ENCODE results near the gene DOC2B. TPM values are rescaled to one million over a fixed set of nuclear protein-coding genes. Genes with fewer than 3 reads are reported as not detected.

DOC2B gene
- total RNA-seq = 1 to 10 TPM; 1.4 to 1.9 TPM
- polyA plus RNA-seq (ENCODE audit: insufficient read depth, low read depth, low replicate concordance) = 4.0 TPM
- long read RNA-seq, donor 1 = 0 reads
- long read RNA-seq, donor 2, full-length matches to known transcripts = 1 of 1 reads
- long read RNA-seq, donor 2, partial matches to known transcripts = 0 of 1 reads
- long read RNA-seq, donor 2, other reads (novel, unspliced or antisense) = 0 of 1 reads

DNA sequence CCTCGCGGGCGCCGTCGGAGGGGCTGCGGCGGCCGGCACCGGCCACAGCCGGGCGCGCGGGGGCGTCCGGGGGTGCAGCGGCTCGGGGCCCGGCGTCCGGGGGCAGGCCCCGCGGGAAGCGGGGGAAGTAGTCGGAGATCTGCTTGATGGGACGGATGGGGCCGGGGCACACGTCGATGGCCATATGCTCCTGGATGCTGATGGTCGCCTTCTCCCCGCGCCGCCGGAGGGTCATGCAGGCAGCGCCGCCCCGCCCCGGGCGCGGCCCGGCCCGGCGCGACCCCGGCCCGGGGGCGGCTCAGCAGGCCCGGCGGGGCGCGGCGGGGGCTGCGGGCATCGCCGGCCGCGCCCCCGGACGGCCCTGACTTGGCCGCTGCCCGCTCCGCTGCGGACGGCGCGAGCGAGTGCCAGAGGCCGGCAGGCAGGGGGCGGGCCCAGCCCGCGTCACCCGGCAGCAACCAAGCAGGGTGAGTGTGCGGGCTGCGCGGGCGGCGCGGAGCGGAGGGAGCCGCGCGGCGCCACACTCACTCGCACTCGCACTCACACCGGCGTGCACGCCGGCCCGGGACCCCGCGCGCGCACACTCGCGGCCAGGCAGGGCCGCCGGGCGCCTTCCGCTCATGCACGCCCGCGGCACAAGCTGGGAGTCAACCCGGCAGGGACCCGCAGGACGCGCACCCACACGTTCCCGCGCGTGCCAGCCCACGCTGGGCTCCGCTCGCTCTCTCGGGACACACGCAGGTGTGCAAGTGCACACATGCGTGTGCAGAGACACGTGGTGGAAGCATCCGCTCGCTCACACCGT lies at the start of gene DOC2B:
Gene DOC2B (minus strand): TSS at position 406 of the 805 bp plus-strand sequence. CDS start 171 bp downstream, at position 235.
- intact Hi-C loops (cut with DNase I; ENCODE audit: low total_unique reads) = no loop called here
- Histone ChIP-seq H3K4me1 (no peaks in the 10 kb centered on the region), H3K4me3 (peak within 1 kb of the TSS; percentile 32 to 47), H3K27me3 (no peaks in the 10 kb centered on the region), H3K36me3 (ENCODE audit: low read depth, missing control alignments) (no peaks in the 10 kb centered on the region), H3K9me3 (no peaks in the 10 kb centered on the region), H3K27ac (no peak within 1 kb of the TSS)
- TF ChIP-seq, protein P1, sequence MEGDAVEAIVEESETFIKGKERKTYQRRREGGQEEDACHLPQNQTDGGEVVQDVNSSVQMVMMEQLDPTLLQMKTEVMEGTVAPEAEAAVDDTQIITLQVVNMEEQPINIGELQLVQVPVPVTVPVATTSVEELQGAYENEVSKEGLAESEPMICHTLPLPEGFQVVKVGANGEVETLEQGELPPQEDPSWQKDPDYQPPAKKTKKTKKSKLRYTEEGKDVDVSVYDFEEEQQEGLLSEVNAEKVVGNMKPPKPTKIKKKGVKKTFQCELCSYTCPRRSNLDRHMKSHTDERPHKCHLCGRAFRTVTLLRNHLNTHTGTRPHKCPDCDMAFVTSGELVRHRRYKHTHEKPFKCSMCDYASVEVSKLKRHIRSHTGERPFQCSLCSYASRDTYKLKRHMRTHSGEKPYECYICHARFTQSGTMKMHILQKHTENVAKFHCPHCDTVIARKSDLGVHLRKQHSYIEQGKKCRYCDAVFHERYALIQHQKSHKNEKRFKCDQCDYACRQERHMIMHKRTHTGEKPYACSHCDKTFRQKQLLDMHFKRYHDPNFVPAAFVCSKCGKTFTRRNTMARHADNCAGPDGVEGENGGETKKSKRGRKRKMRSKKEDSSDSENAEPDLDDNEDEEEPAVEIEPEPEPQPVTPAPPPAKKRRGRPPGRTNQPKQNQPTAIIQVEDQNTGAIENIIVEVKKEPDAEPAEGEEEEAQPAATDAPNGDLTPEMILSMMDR (IDR thresholded peaks at IDR 0.05) = peak in 1 of 3 experiments; percentile 16
- TF ChIP-seq POLR2A (IDR thresholded peaks at IDR 0.05) = no peak
- 3% methylated on average over 73 of the region's 120 CpGs; no CpG with 5 or more reads in 1 of the 2 donors for WGBS, 2 donors
- peak; percentile 59 for DNase-seq

DNA sequence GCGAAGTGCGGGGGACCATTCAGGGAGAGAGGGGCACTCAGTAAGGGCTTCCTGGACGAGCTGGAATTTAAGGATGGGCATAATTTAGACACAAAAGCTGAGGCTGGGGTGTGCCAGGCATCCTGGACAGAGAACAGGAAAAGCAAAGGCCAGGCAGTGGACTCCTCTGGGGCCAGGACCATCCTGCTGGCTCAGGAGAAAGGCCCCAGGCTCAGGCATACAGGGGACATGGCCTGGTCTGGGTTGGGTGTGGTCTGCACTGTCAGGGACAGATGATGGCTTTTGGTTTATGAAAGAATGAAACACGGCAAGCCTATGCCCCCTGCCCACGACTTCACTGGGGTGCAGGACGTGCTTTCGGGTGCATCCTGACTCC lies 48.9 kb upstream of the DOC2B start:
- no peaks in the 10 kb centered on the region for H3K4me1 ChIP-seq
- H3K27me3 ChIP-seq = no peaks in the 10 kb centered on the region
- TF ChIP-seq, protein P1 (IDR thresholded peaks at IDR 0.05) = no peak
- TF ChIP-seq POLR2A (IDR thresholded peaks at IDR 0.05) = no peak
- no peak overlapping the region for H3K4me3 ChIP-seq
- no peaks in the 10 kb centered on the region for H3K36me3 ChIP-seq (ENCODE audit: low read depth, missing control alignments)
- DNase-seq = no peak
- intact Hi-C loops (cut with DNase I; ENCODE audit: low total_unique reads) = no loop called here
- no peaks in the 10 kb centered on the region for H3K9me3 ChIP-seq
- WGBS, 2 donors = 91 to 99% methylated on average over 7 of the region's 7 CpGs
- no peak overlapping the region for H3K27ac ChIP-seq

DNA sequence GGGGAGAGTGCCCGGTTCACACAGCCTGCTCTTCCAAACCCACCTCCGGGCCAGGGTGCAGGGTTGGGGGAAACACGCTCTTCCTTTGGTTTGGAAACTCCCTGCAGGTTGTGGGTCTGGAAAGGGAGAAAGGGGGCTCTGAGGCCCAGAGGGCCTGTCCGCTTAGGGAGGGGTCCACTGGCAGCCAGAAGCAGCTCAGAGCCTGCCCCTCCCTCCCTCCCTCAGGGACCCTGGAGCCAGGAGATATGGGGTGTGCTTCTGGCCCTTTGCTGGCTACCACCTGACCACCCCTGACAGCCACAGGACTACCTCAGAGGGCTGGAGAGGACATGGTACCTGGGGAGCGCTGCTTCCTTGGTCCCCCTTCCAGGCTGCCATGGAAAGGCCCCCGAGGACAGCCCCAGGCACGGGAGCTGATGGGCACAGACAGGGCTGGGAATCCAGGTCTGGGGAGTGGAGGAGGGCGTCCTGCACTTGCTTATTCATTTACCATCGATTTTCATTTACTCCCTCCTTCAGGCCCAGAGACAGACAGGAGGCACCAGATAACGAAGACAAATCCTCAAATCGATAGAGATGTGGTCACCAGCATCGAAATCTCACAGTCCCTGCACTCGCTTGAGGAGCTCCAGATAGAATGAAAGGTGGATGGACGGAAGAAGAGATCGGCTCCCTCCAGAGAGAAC lies 48.4 kb upstream of the DOC2B start:
- no peak overlapping the region for H3K4me3 ChIP-seq
- 93 to 95% methylated on average over 13 to 15 of the region's 15 CpGs for WGBS, 2 donors
- H3K27me3 ChIP-seq = no peaks in the 10 kb centered on the region
- H3K27ac ChIP-seq = no peak overlapping the region
- no peaks in the 10 kb centered on the region for H3K4me1 ChIP-seq
- no peaks in the 10 kb centered on the region for H3K9me3 ChIP-seq
- intact Hi-C loops (cut with DNase I; ENCODE audit: low total_unique reads) = no loop called here
- no peak for TF ChIP-seq POLR2A (IDR thresholded peaks at IDR 0.05)
- TF ChIP-seq, protein P1 (IDR thresholded peaks at IDR 0.05) = no peak
- no peak for DNase-seq
- H3K36me3 ChIP-seq (ENCODE audit: low read depth, missing control alignments) = no peaks in the 10 kb centered on the region

DNA sequence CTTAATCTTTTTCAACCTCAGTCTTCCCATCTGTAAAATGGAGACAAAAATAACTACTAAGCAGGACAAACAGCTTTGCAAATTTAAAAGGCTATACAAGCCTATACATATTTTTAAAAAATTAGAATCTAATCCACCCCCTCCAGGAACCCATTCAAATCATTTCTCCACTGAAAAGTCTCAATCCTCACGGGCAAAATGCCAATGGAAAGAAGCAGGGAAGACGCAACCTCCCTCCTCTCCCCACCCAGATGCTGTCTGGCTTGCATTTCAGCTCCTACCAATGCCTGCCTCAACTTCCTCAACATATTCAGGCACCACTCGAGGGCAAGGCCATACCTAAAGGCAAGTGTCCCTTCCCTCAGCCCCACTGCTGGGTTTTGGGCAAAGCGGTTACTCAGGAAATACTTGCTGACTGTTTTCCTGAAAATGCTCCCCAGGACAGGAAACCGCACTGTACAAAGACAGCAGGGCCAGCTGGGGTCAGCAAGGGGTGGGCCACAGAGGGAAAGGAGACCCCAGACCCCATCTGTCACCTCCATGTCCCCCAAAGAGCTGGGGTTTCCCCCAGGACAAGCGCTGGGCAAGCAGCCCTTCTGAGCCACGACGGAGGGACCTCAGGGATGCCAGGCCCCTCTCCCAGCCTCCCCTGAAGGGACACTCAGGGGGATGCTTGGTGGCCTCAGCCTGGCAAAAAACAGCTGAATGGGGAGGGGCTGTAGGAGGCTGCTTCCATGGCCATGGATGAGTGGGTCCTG lies 47.7 kb upstream of the DOC2B start:
- Histone ChIP-seq H3K36me3 (ENCODE audit: low read depth, missing control alignments) (no peaks in the 10 kb centered on the region), H3K27ac (no peak overlapping the region), H3K4me1 (no peaks in the 10 kb centered on the region), H3K4me3 (no peak overlapping the region), H3K9me3 (no peaks in the 10 kb centered on the region), H3K27me3 (no peaks in the 10 kb centered on the region)
- WGBS, 2 donors = 78 to 83% methylated on average over 5 to 6 of the region's 8 CpGs
- intact Hi-C loops (cut with DNase I; ENCODE audit: low total_unique reads) = no loop called here
- DNase-seq = no peak
- TF ChIP-seq, protein P1 (IDR thresholded peaks at IDR 0.05) = no peak
- TF ChIP-seq POLR2A (IDR thresholded peaks at IDR 0.05) = no peak
